Muscle of leg (tissue), 11 donors: ENCODE data around the gene ZNF668. TPM values are rescaled to one million over a fixed set of nuclear protein-coding genes. Genes with fewer than 3 reads are reported as not detected.

ENCODE experiments used
- DNase-seq: peaks from one replicate; pipeline ENCODE4 v3.0.0; 2013
- H3K27ac ChIP-seq: one replicate; pipeline ENCODE4 v1.5.1; 2013; ENCODE audit warnings: mild to moderate bottlenecking, low read length, control low read depth
- H3K27me3 ChIP-seq: one replicate; pipeline ENCODE4 v1.6.1; 2013; ENCODE audit warnings: low read length; ENCODE audit not compliant: control insufficient read depth, insufficient read depth
- H3K36me3 ChIP-seq: one replicate; pipeline ENCODE4 v1.6.1; 2013; ENCODE audit warnings: low read length; ENCODE audit not compliant: control insufficient read depth, insufficient read depth
- H3K4me1 ChIP-seq: one replicate; pipeline ENCODE4 v1.6.1; 2013; ENCODE audit warnings: low read length; ENCODE audit not compliant: control insufficient read depth, insufficient read depth
- H3K4me3 ChIP-seq: one replicate; pipeline ENCODE4 v1.5.1; 2013; ENCODE audit warnings: low read length, control low read depth
- H3K9me3 ChIP-seq: replicated peaks from 2 replicates; pipeline ENCODE4 v1.6.1; 2013; ENCODE audit warnings: low read depth, low read length; ENCODE audit not compliant: control insufficient read depth
- WGBS: methylation state at CpG from one replicate; pipeline ENCODE4 v1.1.5; 2013; ENCODE audit warnings: missing lambda C conversion rate; ENCODE audit not compliant: insufficient coverage; 5-methylcytosine and 5-hydroxymethylcytosine counted together
- polyA plus RNA-seq, 8 donors: library from polyadenylated mRNA; unstranded; fragments of 120-200 nt; gene quantifications; one replicate each; pipeline versions ENCODE4 v1.2.1 to v1.2.3, GENCODE V29; 2013; ENCODE audit warnings: inconsistent platforms in 1 of 8, low replicate concordance in 1 of 8; ENCODE audit not compliant: insufficient read length in 8 of 8, insufficient read depth in 1 of 8
- total RNA-seq: library from RNA; stranded (reverse); fragments of 120-200 nt; gene quantifications from one replicate; pipeline ENCODE4 v1.2.4, GENCODE V29; 2013

ZNF668 gene
- total and polyA plus RNA-seq, 9 donors: 4.3 to 12.3 (median 10.5) TPM

GRCh38 chr16:31055613-31056012 is 18.4 kb downstream of the ZNF668 start:
- Histone ChIP-seq H3K4me3 (no peak overlapping the region), H3K4me1 (peaks cover 4% of the 10 kb centered on the region), H3K27ac (no peak overlapping the region), H3K9me3 (no peaks in the 10 kb centered on the region), H3K36me3 (peaks cover 9% of the 10 kb centered on the region), H3K27me3 (no peaks in the 10 kb centered on the region)
- WGBS: 60% methylated on average over 1 of the region's 4 CpGs
- no peak for DNase-seq

DNA sequence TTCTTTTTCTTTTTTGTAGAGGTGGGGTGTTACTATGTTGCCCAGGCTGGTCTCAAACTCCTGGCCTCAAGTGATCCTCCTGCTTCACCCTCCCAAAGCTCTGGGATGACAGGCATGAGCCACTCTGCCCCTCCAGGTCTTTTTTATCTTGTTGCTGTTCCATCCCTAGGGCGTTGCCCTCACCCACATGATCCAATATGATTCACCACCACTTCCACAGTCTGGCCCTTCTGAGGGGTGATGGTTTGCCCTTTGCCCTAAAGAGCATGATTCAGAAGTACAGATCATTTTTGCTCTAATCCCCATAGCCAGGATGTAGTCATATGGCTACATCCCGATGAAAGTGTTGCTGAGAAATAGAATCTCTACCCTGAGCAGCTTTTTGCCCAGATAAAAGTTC is 21.9 kb downstream of the ZNF668 start:
- H3K36me3 ChIP-seq: no peaks in the 10 kb centered on the region
- no peak overlapping the region for H3K27ac ChIP-seq
- WGBS: no CpG with 5 or more reads among the region's 2 CpGs
- DNase-seq: no peak
- no peaks in the 10 kb centered on the region for H3K9me3 ChIP-seq
- peaks cover 9% of the 10 kb centered on the region for H3K4me1 ChIP-seq
- H3K4me3 ChIP-seq: no peak overlapping the region
- H3K27me3 ChIP-seq: no peaks in the 10 kb centered on the region

- WGBS: 55% methylated on average over 6 of the region's 10 CpGs
- DNase-seq: peak; percentile 53
- Histone ChIP-seq H3K27ac (no peak overlapping the region), H3K4me1 (peaks cover 9% of the 10 kb centered on the region), H3K4me3 (no peak overlapping the region), H3K36me3 (no peaks in the 10 kb centered on the region), H3K9me3 (no peaks in the 10 kb centered on the region), H3K27me3 (no peaks in the 10 kb centered on the region)
Observed at GRCh38 chr16:31050280-31051030, 23.6 kb downstream of the ZNF668 start.

DNA sequence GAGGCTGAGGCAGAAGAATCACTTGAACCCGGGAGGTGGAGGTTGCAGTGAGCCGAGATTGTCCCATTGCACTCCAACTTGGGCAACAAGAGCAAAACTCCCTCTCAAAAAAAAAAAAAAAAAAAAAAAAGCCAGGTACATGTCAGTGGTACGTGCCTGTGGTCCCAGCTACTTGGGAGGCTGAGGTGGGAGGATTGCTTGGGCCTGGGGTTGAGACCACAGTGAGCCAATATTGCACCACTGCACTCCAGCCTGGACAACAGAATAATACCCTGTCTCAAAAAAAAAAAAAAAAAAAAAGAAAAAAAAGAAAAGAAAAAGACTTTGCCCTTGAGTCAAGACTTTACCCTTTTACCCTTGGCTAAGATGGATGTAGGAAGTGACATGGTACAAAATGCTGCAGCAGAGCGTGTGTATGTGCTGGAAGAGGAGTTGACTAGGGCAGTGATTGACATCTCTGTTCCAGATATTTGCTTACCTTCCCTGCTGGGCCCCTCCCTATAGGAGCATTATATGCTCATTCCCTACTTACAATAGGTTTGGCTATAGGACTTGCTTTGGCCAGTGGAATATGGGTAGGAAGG is 30.1 kb downstream of the ZNF668 start:
- Histone ChIP-seq H3K36me3 (peaks cover 32% of the 10 kb centered on the region), H3K9me3 (no peaks in the 10 kb centered on the region), H3K27ac (no peak overlapping the region), H3K27me3 (no peaks in the 10 kb centered on the region), H3K4me3 (no peak overlapping the region), H3K4me1 (peaks cover 5% of the 10 kb centered on the region)
- no peak for DNase-seq
- no CpG with 5 or more reads among the region's 4 CpGs for WGBS

- Histone ChIP-seq H3K4me3 (no peak overlapping the region), H3K27ac (no peak overlapping the region), H3K4me1 (peaks cover 5% of the 10 kb centered on the region), H3K9me3 (no peaks in the 10 kb centered on the region), H3K27me3 (no peaks in the 10 kb centered on the region), H3K36me3 (peaks cover 39% of the 10 kb centered on the region)
- 80% methylated on average over 1 of the region's 1 CpG for WGBS
- no peak for DNase-seq
Observed at GRCh38 chr16:31043352-31043751, 30.7 kb downstream of the ZNF668 start.

- peaks cover 44% of the 10 kb centered on the region for H3K36me3 ChIP-seq
- H3K4me3 ChIP-seq: no peak overlapping the region
- no peak overlapping the region for H3K27ac ChIP-seq
- WGBS: 83% methylated on average over 10 of the region's 10 CpGs
- H3K4me1 ChIP-seq: peaks cover 5% of the 10 kb centered on the region
- no peak for DNase-seq
- H3K27me3 ChIP-seq: no peaks in the 10 kb centered on the region
- H3K9me3 ChIP-seq: no peaks in the 10 kb centered on the region
Observed at GRCh38 chr16:31042866-31043265, 31.2 kb downstream of the ZNF668 start.

DNA sequence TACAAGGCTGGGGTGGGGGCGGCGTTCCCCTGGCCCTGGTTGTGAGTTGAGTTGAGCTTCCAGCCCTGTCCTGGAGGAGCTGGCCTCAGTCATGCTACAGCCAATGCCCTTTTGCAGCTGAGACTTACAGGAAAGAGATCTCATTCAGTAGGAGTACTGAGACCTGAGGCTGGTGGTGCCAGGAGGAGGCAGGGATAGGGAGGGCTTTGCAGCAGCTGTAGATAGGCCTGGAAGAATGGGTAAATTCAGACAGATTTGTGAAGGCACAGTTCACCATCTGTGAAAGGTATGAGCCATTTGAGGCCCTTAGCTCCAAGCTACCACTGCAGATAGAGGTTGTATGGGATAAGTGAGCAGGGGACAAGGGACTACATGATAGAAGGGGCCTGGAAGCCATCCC is 35.0 kb downstream of the ZNF668 start:
- WGBS: 100% methylated on average over 2 of the region's 2 CpGs
- peaks cover 10% of the 10 kb centered on the region for H3K4me1 ChIP-seq
- H3K27ac ChIP-seq: no peak overlapping the region
- no peak overlapping the region for H3K4me3 ChIP-seq
- peaks cover 70% of the 10 kb centered on the region for H3K36me3 ChIP-seq
- H3K9me3 ChIP-seq: no peaks in the 10 kb centered on the region
- no peak for DNase-seq
- H3K27me3 ChIP-seq: no peaks in the 10 kb centered on the region

DNA sequence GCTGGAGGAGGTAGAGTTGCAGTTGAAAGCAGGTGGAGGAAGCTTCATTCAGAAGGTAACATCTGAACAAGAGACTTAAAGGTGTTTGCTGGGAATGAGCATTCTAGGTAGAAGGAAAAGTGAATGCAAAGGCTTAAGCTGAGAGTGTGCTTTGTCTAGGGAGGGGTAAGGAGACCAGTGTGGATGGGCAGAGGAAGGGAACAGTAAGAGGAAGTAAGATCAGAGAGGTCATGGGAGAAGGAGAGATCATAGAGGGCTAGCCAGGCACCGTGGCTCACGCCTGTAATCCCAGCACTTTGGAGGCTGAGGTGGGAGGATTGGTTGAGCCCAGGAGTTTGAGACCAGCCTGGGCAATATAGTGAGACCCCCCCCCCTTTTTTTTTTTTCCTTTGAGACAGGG is 37.3 kb downstream of the ZNF668 start:
- Histone ChIP-seq H3K27me3 (no peaks in the 10 kb centered on the region), H3K4me3 (no peak overlapping the region), H3K27ac (no peak overlapping the region), H3K4me1 (peaks cover 14% of the 10 kb centered on the region), H3K36me3 (peaks cover 55% of the 10 kb centered on the region), H3K9me3 (no peaks in the 10 kb centered on the region)
- no CpG with 5 or more reads among the region's 2 CpGs for WGBS
- DNase-seq: no peak

GRCh38 chr16:31033709-31034492 is 40.1 kb downstream of the ZNF668 start:
- Histone ChIP-seq H3K27ac (peak overlapping the region; percentile 98), H3K4me1 (peaks cover 14% of the 10 kb centered on the region), H3K4me3 (peak overlapping the region; percentile 93), H3K27me3 (no peaks in the 10 kb centered on the region), H3K9me3 (no peaks in the 10 kb centered on the region), H3K36me3 (peaks cover 37% of the 10 kb centered on the region)
- DNase-seq: peak; percentile 95
- whole genome bisulfite sequencing: 1% methylated on average over 37 of the region's 47 CpGs
